BJ (cell line): ENCODE measurements around the gene HLA-DOB. TPM values are rescaled to one million over a fixed set of nuclear protein-coding genes. Genes with fewer than 3 reads are reported as not detected.

Experiments
- CTCF ChIA-PET: fragments of 350-600 bp; formaldehyde crosslinking; extraction: SDS; loops from one replicate; lab custom pipeline; 2021; ENCODE audit warnings: antibody characterized with exemption, inconsistent platforms; lab: Yijun Ruan, JAX
- POLR2A ChIA-PET: fragments of 300-600 bp; sonication (Branson Sonifier 250); formaldehyde crosslinking; extraction: SDS; loops from one replicate; lab custom pipeline; 2021; ENCODE audit warnings: antibody characterized with exemption; lab: Charles Lee
- DNase-seq: peaks from one replicate; pipeline ENCODE4 v3.0.0-alpha.2; 2011; ENCODE audit warnings: low read depth
- H3K27me3 ChIP-seq: 2 replicates; pipeline ENCODE4 v1.6.0; 2011; ENCODE audit warnings: low read length; ENCODE audit not compliant: control insufficient read depth, insufficient read depth
- H3K36me3 ChIP-seq: 2 replicates; pipeline ENCODE4 v1.5.1; 2011; ENCODE audit warnings: low read length; ENCODE audit not compliant: control insufficient read depth, insufficient read depth
- H3K4me3 ChIP-seq: 2 replicates; pipeline ENCODE4 v1.5.1; 2011; ENCODE audit warnings: low read depth, mild to moderate bottlenecking, control low read depth, low read length
- polyA minus RNA-seq: library from RNA; depleted of rRNA, polyadenylated mRNA; stranded (reverse); fragments of >200 nt; gene quantifications from 2 replicates; pipeline ENCODE4 v1.2.3, GENCODE V29; 2011; rRNA and poly(A)+ RNA removed
- polyA plus RNA-seq: library from polyadenylated mRNA; depleted of rRNA; stranded (reverse); fragments of >200 nt; gene quantifications from 2 replicates; pipeline ENCODE4 v1.2.3, GENCODE V29; 2011; rRNA removed
- TF ChIP-seq, protein P1 (sequence below): IDR thresholded peaks from 2 replicates; pipeline ENCODE4 v1.5.1; 2011; ENCODE audit warnings: low read depth, mild to moderate bottlenecking, control low read depth, inconsistent platforms, low read length, moderate library complexity; ENCODE audit not compliant: insufficient read depth

HLA-DOB gene
- polyA plus RNA-seq (0.12 and 0.16 TPM in 2 replicates), polyA minus RNA-seq (not detected in 2 replicates)

DNA sequence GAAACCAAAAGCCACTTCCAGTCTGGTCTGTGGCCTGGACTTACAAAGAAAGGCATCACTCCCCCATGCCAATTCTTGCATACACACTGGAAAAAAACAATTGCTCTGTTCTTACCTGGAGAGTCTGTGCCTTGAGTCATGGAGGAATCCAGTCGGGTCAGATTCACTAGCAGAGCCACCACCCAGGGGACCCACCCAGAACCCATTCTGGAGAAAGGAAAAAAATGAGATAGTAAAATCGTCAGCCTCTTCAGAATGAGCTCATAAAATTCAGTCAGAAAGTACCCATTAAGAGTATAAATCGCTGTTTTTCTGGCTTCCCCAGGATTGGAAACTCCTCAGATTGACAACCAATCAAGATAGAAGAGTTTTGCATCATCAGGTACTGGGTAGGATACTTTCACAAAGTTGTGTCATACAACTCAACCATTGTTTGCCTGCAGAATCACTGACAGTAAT lies at the start of gene HLA-DOB:
TSS of gene HLA-DOB (minus strand) at position 257 of the 459 bp plus-strand sequence. CDS start at position 206, 51 bp downstream.
- CTCF ChIA-PET, result no interaction called here
- POLR2A ChIA-PET, result no interaction called here
- H3K36me3 ChIP-seq, result no peaks in the 10 kb centered on the region
- peaks cover 5% of the 10 kb centered on the region for H3K27me3 ChIP-seq
- TF ChIP-seq, protein P1, sequence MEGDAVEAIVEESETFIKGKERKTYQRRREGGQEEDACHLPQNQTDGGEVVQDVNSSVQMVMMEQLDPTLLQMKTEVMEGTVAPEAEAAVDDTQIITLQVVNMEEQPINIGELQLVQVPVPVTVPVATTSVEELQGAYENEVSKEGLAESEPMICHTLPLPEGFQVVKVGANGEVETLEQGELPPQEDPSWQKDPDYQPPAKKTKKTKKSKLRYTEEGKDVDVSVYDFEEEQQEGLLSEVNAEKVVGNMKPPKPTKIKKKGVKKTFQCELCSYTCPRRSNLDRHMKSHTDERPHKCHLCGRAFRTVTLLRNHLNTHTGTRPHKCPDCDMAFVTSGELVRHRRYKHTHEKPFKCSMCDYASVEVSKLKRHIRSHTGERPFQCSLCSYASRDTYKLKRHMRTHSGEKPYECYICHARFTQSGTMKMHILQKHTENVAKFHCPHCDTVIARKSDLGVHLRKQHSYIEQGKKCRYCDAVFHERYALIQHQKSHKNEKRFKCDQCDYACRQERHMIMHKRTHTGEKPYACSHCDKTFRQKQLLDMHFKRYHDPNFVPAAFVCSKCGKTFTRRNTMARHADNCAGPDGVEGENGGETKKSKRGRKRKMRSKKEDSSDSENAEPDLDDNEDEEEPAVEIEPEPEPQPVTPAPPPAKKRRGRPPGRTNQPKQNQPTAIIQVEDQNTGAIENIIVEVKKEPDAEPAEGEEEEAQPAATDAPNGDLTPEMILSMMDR, result no peak
- no peak within 1 kb of the TSS for H3K4me3 ChIP-seq
- DNase-seq, result no peak

DNA sequence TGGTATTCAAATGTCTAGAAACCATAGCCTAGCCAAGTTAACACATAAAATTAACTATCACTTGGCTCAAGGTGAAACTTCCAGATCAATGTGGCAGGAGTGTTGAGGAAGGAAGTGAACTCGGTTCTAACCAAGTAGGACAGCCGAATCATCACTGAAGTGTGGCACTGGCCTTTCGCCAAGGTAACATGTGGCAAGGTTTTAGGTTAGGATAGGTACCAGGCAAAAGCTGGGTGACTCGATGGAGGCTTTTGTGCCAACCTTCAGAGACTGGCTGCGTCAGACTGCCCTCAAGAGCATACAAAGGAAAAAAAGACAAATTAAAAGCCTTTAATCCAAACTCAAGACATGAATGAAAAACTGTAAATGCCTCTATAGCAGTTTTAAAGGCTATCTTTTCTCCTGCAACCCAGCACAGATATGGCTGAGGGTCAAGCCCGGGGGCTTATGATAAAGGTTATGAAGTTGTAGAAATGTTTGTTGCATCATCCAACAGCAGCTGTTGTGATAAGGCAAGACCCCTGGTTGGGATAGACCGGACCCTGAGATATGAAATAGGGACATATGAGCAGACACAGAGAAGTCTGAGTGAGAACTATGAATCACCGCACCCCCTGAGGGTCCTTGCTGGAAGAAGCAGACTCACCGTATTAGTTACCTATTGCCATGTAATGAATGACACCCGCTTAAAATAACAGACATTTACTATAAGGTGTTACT lies 49.1 kb upstream of the HLA-DOB start:
- CTCF ChIA-PET, result no interaction called here
- no peak for DNase-seq

DNA sequence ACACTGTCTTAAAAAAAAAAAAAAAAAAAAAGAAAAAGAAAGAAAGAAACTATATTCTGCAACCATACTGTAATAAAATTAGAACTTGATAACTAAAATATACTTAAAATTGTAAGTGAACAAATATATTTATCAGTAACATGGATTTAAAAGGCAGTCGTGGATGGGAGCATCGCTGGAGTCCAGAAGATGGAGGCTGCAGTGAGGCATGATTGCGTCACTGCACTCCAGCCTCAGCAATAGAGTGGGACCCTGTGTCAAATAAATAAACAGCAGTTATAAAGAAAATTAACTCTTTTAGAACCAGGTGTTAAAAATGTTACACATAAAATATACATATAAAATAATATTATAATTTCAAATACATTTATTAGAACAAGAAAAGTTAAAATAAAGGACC lies 45.9 kb upstream of the HLA-DOB start:
- Histone ChIP-seq H3K27me3 (no peaks in the 10 kb centered on the region), H3K36me3 (no peaks in the 10 kb centered on the region), H3K4me3 (no peak overlapping the region)
- no peak for DNase-seq
- ChIA-PET POLR2A (interaction anchor here (0.7 kb wide), 1 partner anchor 9 kb away, joined by 3 read pairs; the partner anchor contains the start of genes PSMB9 and TAP1), CTCF (interaction anchor here (2.3 to 2.5 kb wide), 2 partner anchors 8 to 24 kb away, joined by 11 to 28 read pairs; partner anchors contain the start of genes PSMB9, TAP1 and TAP2)
- TF ChIP-seq, protein P1, result no peak

More for the DNA sequence above, 49.1 kb upstream of the HLA-DOB start:
- H3K36me3 ChIP-seq, result no peaks in the 10 kb centered on the region
- peaks cover 6% of the 10 kb centered on the region for H3K27me3 ChIP-seq
- H3K4me3 ChIP-seq, result no peak overlapping the region
- POLR2A ChIA-PET, result no interaction called here
- TF ChIP-seq, protein P1, result no peak

DNA sequence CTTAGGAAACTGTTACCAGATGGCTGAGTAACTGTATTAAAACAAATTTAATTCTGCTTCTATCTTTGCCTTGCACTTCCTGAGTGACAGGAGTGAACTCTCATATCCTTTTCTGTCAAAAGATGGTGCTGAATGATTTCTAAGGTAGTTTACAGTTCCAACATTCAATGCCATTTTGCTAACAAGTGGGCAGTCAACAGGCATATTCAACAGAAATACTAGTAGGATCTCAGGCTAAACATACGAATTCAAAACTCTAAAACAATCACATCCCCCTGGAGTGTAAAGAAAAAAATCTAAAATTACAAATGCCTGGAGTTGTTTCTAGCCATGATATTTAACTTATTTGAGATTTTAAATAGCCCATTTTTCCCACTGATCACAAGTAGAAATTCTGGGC lies 43.9 kb upstream of the HLA-DOB start:
- DNase-seq, result no peak
- POLR2A ChIA-PET, result no interaction called here
- no peak overlapping the region for H3K4me3 ChIP-seq
- CTCF ChIA-PET, result interaction anchor here (1.1 to 3.7 kb wide), 3 partner anchors 22 to 35 kb away, joined by 3 to 27 read pairs (median 3); partner anchors contain the start of gene TAP2
- H3K36me3 ChIP-seq, result 0 out of 2 replicates have a peak, but pooled peaks cover 1% of the 10 kb centered on the region
- no peaks in the 10 kb centered on the region for H3K27me3 ChIP-seq
- TF ChIP-seq, protein P1, result no peak

DNA sequence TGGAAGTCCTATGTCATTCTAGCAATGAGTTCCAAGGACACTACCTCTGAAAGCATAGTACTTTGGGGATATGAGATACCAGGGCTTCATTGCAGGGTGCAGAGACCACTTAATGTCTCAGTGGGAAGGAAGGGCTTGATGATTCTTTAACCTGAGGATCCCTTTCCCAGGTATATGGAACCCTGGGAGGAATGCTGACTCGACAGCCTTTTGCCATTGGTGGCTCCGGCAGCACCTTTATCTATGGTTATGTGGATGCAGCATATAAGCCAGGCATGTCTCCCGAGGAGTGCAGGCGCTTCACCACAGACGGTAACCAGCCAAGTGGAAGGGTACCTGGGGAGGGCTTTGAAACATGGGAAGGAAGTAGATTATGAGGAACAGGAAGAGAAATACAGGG lies 41.4 kb upstream of the HLA-DOB start:
- no peak for DNase-seq
- TF ChIP-seq, protein P1, result no peak
- ChIA-PET CTCF (interaction anchor here (0.6 to 5.8 kb wide), 5 partner anchors 10 to 380 kb away, joined by 3 to 102 read pairs (median 4); partner anchors contain the start of gene TAP2), POLR2A (no interaction called here)
- H3K36me3 ChIP-seq, result 0 out of 2 replicates have a peak, but pooled peaks cover 1% of the 10 kb centered on the region
- no peaks in the 10 kb centered on the region for H3K27me3 ChIP-seq
- H3K4me3 ChIP-seq, result no peak overlapping the region
